Right atrium auricular region (tissue), 2 donors: ENCODE measurements around the gene LRRC74A. TPM values are rescaled to one million over a fixed set of nuclear protein-coding genes. Genes with fewer than 3 reads are reported as not detected.

Experiments
- DNase-seq: peaks from one replicate; pipeline ENCODE4 v3.0.0-alpha.2; 2019; ENCODE audit warnings: low spot score
- H3K27ac ChIP-seq, 2 donors: fragments of 200-600 bp; sonication (generic); 1 replicate in 1 of 2; 2 replicates in 1 of 2; pipeline ENCODE4 v1.5.1; 2016 to 2019
- H3K27me3 ChIP-seq, 2 donors: fragments of 200-600 bp; sonication (generic); one replicate each; pipeline versions ENCODE4 v1.5.1 to v1.6.0; 2017 to 2019
- H3K36me3 ChIP-seq: fragments of 200-600 bp; sonication (generic); one replicate; pipeline ENCODE4 v1.5.1; 2016
- H3K4me1 ChIP-seq, 2 donors: fragments of 200-600 bp; sonication (generic); one replicate each; pipeline versions ENCODE4 v1.5.1 to v1.6.0; 2017 to 2019
- H3K4me3 ChIP-seq, 2 donors: fragments of 200-600 bp; sonication (generic); 1 replicate in 1 of 2; 2 replicates in 1 of 2; pipeline ENCODE4 v1.5.1; 2017 to 2019; ENCODE audit warnings: mild to moderate bottlenecking in 1 of 2, moderate library complexity in 1 of 2
- H3K9me3 ChIP-seq, 2 donors: fragments of 200-600 bp; sonication (generic); one replicate each; pipeline ENCODE4 v1.5.1; 2019
- total RNA-seq, 2 donors: library from RNA; depleted of rRNA; stranded (reverse); fragments of >200 nt; gene quantifications; one replicate each; pipeline ENCODE4 v1.1.0, GENCODE V29; 2016
- TF ChIP-seq, protein P1 (sequence below), 2 donors: fragments of 200-600 bp; sonication (generic); IDR thresholded peaks; one replicate each; pipeline ENCODE4 v1.5.1; 2019; ENCODE audit warnings: antibody characterized with exemption in 2 of 2

The LRRC74A gene
- total RNA-seq, 2 donors from 2014 or later = not detected

DNA sequence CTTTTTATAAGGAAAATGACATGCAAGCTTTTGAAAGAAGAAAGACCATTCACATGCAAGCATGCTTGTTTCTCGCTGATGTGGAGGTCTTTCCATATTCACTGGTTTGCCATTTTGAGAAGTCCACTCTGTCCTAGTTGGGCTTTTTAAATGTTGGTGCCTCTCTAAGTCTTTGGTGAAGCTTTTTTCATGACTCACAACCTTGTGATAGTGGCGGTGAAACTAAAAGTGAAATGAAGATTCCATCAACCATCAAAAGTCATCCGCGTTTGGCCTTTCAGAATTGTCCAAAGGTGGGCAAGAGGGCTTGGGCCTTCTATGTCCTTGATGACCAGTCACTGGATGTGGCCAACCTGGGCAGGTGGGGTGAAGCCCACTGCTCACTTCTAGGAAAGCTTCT is 4.3 kb downstream of the LRRC74A start:
- no peaks in the 10 kb centered on the region for H3K36me3 ChIP-seq
- peak overlapping the region; percentile 67 to 75 for H3K27ac ChIP-seq
- no peaks in the 10 kb centered on the region for H3K9me3 ChIP-seq
- TF ChIP-seq, protein P1, sequence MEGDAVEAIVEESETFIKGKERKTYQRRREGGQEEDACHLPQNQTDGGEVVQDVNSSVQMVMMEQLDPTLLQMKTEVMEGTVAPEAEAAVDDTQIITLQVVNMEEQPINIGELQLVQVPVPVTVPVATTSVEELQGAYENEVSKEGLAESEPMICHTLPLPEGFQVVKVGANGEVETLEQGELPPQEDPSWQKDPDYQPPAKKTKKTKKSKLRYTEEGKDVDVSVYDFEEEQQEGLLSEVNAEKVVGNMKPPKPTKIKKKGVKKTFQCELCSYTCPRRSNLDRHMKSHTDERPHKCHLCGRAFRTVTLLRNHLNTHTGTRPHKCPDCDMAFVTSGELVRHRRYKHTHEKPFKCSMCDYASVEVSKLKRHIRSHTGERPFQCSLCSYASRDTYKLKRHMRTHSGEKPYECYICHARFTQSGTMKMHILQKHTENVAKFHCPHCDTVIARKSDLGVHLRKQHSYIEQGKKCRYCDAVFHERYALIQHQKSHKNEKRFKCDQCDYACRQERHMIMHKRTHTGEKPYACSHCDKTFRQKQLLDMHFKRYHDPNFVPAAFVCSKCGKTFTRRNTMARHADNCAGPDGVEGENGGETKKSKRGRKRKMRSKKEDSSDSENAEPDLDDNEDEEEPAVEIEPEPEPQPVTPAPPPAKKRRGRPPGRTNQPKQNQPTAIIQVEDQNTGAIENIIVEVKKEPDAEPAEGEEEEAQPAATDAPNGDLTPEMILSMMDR (IDR thresholded peaks at IDR 0.05) = no peak
- peaks cover 0 to 15% of the 10 kb centered on the region in 2 donors for H3K4me1 ChIP-seq
- DNase-seq = no peak
- H3K4me3 ChIP-seq = no peak overlapping the region
- no peaks in the 10 kb centered on the region for H3K27me3 ChIP-seq

DNA sequence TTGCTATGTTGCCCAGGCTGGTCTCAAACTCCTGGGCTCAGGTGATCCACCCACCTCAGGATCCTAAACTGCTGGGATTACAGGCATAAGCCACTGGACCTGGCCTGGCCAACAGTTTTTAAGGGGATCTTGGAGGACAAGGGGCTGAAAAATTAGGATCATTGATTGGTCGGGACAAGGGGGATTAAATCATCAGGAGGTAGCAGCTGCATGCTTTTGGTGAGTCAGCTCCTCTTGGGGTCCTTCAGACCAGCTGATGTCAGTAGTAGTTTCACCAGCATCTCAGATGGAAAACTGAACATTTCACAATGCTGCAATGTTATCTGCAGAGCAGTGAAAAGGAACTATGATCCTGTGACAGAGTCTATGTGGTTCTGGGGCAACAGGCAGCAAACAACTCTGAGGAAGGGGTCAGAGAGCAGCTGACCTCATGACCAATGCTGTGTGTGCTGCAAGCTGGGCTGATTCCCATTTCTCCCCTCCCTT is 6.3 kb downstream of the LRRC74A start:
- Histone ChIP-seq H3K4me1 (peaks cover 0 to 15% of the 10 kb centered on the region in 2 donors), H3K36me3 (no peaks in the 10 kb centered on the region), H3K27me3 (no peaks in the 10 kb centered on the region), H3K9me3 (no peaks in the 10 kb centered on the region), H3K4me3 (no peak overlapping the region), H3K27ac (peak overlapping the region in 1 of 2 donors; percentile 12)
- TF ChIP-seq, protein P1 (IDR thresholded peaks at IDR 0.05) = no peak
- DNase-seq = no peak

DNA sequence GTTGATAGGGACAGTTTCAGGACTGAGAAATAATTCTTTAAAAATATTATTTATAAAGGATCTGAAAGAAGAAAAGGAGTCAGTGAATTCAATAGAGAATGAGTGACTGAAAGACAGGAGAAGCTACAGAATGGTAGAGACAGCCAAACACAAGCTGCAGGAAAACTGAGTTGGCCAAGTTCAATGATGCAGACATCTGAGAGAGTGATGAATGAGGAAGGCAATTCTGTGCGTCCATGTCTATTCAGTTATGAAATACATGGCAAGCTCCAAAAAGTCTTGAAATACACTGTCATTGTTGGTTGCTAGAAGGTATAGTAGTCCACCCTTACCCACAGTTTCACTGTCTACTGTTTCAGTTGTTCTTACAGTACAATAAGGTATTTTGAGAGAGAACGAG is 6.8 kb downstream of the LRRC74A start:
- H3K27me3 ChIP-seq = no peaks in the 10 kb centered on the region
- H3K4me3 ChIP-seq = no peak overlapping the region
- no peak overlapping the region for H3K27ac ChIP-seq
- H3K9me3 ChIP-seq = no peaks in the 10 kb centered on the region
- DNase-seq = no peak
- H3K4me1 ChIP-seq = peaks cover 0 to 15% of the 10 kb centered on the region in 2 donors
- no peaks in the 10 kb centered on the region for H3K36me3 ChIP-seq
- TF ChIP-seq, protein P1 (IDR thresholded peaks at IDR 0.05) = no peak

DNA sequence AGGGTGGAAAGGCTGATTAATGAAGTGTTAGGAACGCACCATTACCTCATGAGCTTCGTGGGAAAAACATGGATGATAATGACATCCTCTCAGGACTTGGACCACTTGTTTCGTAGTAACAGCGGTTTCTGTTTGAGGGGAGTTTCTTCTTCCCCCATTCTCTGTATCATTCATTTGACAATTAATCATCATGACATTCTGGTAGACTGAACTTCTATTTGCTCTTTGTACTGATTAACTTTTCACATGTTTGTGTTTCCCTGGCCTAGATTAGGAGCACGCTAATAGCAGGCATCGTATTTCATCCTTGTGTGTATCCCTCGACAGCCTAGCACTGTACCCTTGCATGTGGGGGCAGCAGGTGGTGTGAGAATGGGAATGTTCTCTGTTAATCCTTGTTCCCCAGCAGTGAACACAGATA is 8.0 kb downstream of the LRRC74A start:
- Histone ChIP-seq H3K27me3 (no peaks in the 10 kb centered on the region), H3K27ac (no peak overlapping the region), H3K4me3 (no peak overlapping the region), H3K36me3 (no peaks in the 10 kb centered on the region), H3K4me1 (peaks cover 0 to 10% of the 10 kb centered on the region in 2 donors), H3K9me3 (no peaks in the 10 kb centered on the region)
- TF ChIP-seq, protein P1 (IDR thresholded peaks at IDR 0.05) = no peak
- no peak for DNase-seq

DNA sequence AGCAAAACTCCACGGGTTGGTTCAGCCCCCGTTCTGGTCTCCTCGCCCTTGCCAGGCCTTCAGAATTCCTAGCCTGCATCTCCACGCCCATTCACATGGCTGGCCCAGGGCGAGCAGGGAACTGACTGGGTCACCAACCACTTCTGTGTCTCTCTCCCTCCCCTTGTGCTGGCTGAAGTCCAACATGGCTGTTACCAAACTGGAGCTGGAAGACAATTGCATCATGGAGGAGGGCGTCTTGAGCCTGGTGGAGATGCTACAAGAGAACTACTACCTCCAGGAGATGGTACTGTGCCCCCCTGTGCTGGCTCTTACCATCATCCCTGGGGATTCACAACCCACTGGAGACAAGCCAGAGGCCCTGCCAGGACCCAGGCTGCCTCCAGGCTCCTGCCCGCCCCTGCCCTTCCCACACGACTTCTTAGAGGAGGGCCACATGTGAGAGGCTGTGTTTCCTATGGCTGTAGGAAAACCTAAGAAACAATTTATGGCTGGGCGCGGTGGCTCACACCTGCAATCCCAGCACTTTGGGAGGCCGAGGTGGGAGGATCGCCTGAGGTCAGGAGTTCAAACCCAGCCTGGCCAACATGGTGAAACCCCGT is 9.9 kb downstream of the LRRC74A start:
- no peaks in the 10 kb centered on the region for H3K27me3 ChIP-seq
- H3K27ac ChIP-seq = no peak overlapping the region
- TF ChIP-seq, protein P1 (IDR thresholded peaks at IDR 0.05) = no peak
- no peak overlapping the region for H3K4me3 ChIP-seq
- H3K36me3 ChIP-seq = no peaks in the 10 kb centered on the region
- no peak for DNase-seq
- no peaks in the 10 kb centered on the region for H3K9me3 ChIP-seq
- no peaks in the 10 kb centered on the region for H3K4me1 ChIP-seq

DNA sequence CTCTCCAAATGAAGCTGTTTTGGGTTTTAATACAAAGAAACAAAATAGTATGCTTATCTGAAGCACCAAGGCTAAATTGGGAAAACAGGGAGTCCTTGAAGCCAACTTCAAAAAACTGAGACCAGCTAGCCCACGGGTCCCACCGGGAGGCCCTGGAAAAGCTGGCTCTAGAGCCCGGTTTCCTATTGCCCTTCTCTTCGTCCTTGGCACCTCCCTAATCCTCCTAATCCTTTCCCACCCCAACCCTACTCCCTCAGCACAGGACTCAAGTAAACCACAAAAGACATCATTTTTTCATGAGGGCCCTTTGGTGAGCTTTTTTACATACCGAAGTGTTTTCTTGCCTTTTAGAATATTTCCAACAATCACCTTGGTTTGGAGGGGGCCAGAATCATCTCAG is 11.3 kb downstream of the LRRC74A start:
- H3K4me1 ChIP-seq = no peaks in the 10 kb centered on the region
- H3K27ac ChIP-seq = no peak overlapping the region
- no peaks in the 10 kb centered on the region for H3K27me3 ChIP-seq
- H3K4me3 ChIP-seq = no peak overlapping the region
- TF ChIP-seq, protein P1 (IDR thresholded peaks at IDR 0.05) = no peak
- H3K36me3 ChIP-seq = no peaks in the 10 kb centered on the region
- DNase-seq = no peak
- no peaks in the 10 kb centered on the region for H3K9me3 ChIP-seq
